RWPE2 (cell line): ENCODE results near the gene YWHAQ.

Source experiments
- ATAC-seq: fragments of 200-7000 bp; cut with Tn5 transposase; 3 replicates; pipeline ENCODE4 v1.9.1; 2021; ENCODE audit warnings: low read depth
- DNase-seq: peaks from one replicate; pipeline ENCODE4 v3.0.0-alpha.2; 2020; ENCODE audit warnings: low spot score
- H3K27ac ChIP-seq: fragments of 450-650 bp; 2 replicates; pipeline ENCODE4 v1.5.1; 2017; ENCODE audit warnings: mild to moderate bottlenecking; ENCODE audit not compliant: poor library complexity, severe bottlenecking
- H3K27me3 ChIP-seq: fragments of 250-450 bp; sonication (Bioruptor Pico); 2 replicates; pipeline ENCODE4 v1.5.1; 2021; ENCODE audit warnings: mild to moderate bottlenecking, moderate library complexity; ENCODE audit not compliant: insufficient read depth, poor library complexity, severe bottlenecking
- H3K36me3 ChIP-seq: fragments of 250-450 bp; sonication (Bioruptor Pico); 2 replicates; pipeline ENCODE4 v1.5.1; 2020; ENCODE audit warnings: low read depth, mild to moderate bottlenecking, moderate library complexity
- H3K4me1 ChIP-seq: fragments of 250-450 bp; sonication (Bioruptor Pico); 2 replicates; pipeline ENCODE4 v1.5.1; 2021; ENCODE audit warnings: mild to moderate bottlenecking, moderate library complexity; ENCODE audit not compliant: insufficient read depth, poor library complexity, severe bottlenecking
- H3K4me3 ChIP-seq: fragments of 250-450 bp; sonication (Bioruptor Pico); 2 replicates; pipeline ENCODE4 v1.5.1; 2021; ENCODE audit warnings: mild to moderate bottlenecking, moderate library complexity; ENCODE audit not compliant: severe bottlenecking
- H3K9me3 ChIP-seq: fragments of 250-450 bp; sonication (Bioruptor Pico); 2 replicates; pipeline ENCODE4 v1.5.1; 2021; ENCODE audit warnings: mild to moderate bottlenecking, moderate library complexity; ENCODE audit not compliant: severe bottlenecking
- TF ChIP-seq, protein P1 (sequence below): fragments of 450-650 bp; IDR thresholded peaks from one replicate; pipeline ENCODE4 v1.5.1; 2017; ENCODE audit warnings: mild to moderate bottlenecking, moderate library complexity; ENCODE audit not compliant: poor library complexity, severe bottlenecking

YWHAQ gene

DNA sequence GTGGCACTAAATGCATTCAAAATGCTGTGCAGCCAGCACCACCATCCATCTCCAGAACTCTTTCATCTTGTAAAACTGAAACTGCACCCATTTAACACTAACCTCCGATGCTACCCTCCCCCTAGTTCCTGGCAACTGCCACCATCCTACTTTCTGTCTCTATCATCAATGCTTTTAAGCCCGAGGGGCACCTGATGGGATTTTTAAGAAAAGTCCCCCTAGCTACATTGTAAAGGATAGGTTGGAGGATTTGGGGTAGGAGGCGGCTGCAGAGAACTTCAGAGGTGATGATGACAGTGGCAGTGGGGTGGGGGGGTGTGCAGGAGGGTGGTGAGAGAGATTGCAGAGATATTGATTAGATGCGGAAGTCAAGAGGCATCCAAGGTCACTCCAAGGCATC is 10.8 kb upstream of the YWHAQ start:
- H3K27ac ChIP-seq, result no peak overlapping the region
- no peak for DNase-seq
- peaks cover 41% of the 10 kb centered on the region for H3K4me1 ChIP-seq
- no peak for ATAC-seq
- H3K9me3 ChIP-seq, result no peaks in the 10 kb centered on the region
- no peaks in the 10 kb centered on the region for H3K36me3 ChIP-seq
- TF ChIP-seq, protein P1, sequence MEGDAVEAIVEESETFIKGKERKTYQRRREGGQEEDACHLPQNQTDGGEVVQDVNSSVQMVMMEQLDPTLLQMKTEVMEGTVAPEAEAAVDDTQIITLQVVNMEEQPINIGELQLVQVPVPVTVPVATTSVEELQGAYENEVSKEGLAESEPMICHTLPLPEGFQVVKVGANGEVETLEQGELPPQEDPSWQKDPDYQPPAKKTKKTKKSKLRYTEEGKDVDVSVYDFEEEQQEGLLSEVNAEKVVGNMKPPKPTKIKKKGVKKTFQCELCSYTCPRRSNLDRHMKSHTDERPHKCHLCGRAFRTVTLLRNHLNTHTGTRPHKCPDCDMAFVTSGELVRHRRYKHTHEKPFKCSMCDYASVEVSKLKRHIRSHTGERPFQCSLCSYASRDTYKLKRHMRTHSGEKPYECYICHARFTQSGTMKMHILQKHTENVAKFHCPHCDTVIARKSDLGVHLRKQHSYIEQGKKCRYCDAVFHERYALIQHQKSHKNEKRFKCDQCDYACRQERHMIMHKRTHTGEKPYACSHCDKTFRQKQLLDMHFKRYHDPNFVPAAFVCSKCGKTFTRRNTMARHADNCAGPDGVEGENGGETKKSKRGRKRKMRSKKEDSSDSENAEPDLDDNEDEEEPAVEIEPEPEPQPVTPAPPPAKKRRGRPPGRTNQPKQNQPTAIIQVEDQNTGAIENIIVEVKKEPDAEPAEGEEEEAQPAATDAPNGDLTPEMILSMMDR, result no peak
- no peaks in the 10 kb centered on the region for H3K27me3 ChIP-seq
- H3K4me3 ChIP-seq, result no peak overlapping the region

DNA sequence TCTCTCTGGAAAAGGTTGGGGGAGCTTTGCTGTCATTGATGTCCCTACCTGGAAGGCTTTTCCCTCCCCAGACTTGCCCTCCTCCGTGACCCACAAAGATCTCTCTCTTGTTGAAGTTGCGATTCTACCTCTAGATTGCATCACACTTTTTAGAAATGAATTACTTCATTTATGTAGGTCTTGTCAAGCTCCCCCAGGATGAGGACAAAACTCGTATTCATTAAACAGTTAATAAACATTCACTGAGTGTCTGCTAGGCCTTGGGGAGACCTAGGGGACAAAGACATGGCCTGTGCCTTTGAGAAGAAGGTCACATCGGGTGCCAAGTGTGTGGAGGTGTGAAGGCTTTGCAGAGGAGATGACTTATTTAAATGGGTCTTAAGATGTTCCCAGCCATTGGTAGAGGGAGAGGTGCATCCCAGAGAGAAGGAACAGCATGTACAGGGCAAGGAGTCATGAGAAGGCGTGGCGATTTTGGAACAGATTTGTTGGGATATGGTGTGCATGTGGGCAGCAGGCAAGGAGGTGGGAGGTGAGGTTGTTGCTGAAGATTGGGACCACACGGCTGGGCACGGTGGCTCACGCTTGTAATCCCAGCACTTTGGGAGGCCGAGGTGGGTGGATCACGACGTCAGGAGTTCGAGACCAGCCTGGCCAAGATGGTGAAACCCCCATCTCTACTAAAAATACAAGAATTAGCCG is 9.8 kb upstream of the YWHAQ start:
- H3K27me3 ChIP-seq, result no peaks in the 10 kb centered on the region

DNA sequence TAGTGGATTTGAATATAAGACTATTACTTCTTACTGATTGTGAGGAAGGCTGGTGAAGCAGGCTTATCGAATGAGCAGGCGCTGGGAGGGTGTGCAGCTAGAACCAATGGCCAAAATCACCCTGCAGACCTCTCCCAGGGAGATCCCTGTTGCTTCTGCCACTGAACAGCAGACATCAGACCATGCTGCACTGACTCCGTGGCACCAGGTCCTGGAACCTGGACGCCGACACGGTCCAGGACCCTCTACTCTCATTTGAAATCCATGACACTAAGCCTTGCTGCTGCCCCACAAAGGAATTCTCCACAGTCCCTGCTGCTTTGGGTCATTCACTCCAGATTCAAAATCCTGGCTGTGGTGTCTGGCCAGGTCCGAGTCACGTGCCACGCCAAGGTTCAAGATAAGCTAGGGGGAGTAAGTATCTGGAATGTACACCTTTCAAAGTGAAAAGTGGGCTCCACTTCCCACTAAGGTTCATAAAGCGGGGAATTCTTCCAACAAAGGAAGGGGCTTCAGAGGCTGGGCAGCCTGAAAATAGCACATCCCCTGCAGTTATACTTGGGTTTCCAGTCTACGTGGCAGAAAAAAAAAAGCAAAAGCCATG is 9.0 kb upstream of the YWHAQ start:
- Histone ChIP-seq H3K9me3 (no peaks in the 10 kb centered on the region), H3K27ac (no peak overlapping the region), H3K4me3 (no peak overlapping the region), H3K36me3 (no peaks in the 10 kb centered on the region), H3K27me3 (no peaks in the 10 kb centered on the region), H3K4me1 (peaks cover 35% of the 10 kb centered on the region)
- no peak for ATAC-seq
- DNase-seq, result no peak
- TF ChIP-seq, protein P1, result no peak

More for the DNA sequence above, 9.8 kb upstream of the YWHAQ start:
- ATAC-seq, result no peak
- Histone ChIP-seq H3K9me3 (no peaks in the 10 kb centered on the region), H3K4me3 (no peak overlapping the region), H3K36me3 (no peaks in the 10 kb centered on the region), H3K27ac (no peak overlapping the region), H3K4me1 (peaks cover 41% of the 10 kb centered on the region)
- TF ChIP-seq, protein P1, result no peak
- no peak for DNase-seq

DNA sequence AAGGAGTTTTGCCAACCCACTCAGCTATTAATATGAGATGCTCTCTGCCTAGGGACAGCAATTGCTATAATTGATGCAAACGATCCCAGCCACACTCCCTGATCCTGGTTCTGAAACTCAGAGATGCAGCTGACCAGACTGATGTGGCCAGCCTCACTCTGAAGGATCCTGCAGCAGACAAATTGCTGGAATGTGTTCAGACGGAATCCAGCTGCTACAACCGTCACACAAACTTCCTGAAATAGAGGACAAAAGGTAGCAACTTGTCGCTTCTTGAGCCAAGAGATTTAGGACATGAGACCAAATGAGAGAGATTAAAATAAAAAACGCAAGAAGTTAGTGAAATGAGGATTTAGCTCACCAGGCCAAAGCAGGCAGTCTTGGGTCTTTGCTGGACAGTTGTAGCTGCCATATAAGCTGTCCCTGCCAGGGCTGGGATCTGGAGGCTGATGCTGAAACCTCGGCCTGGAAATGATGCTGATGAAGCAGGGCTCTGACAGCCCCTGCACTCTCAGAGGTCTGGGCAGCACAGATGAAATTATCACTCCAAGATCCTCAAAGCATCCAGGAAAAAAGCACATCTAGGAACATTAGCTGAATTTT is 8.3 kb upstream of the YWHAQ start:
- DNase-seq, result no peak
- TF ChIP-seq, protein P1, result no peak
- Histone ChIP-seq H3K9me3 (no peaks in the 10 kb centered on the region), H3K27ac (no peak overlapping the region), H3K36me3 (no peaks in the 10 kb centered on the region), H3K4me1 (peaks cover 29% of the 10 kb centered on the region), H3K27me3 (no peaks in the 10 kb centered on the region), H3K4me3 (no peak overlapping the region)
- no peak for ATAC-seq
